Left renal cortex interstitium (tissue), 4 donors: ENCODE measurements around the gene AMT. TPM values are rescaled to one million over a fixed set of nuclear protein-coding genes. Genes with fewer than 3 reads are reported as not detected.
"Not testable (repeated sequence)": the region's sequence is repeated elsewhere in the genome, so short reads cannot be mapped to it uniquely, and the experiment has no call there.

Experiments
- DNase-seq, 4 donors: peaks; one replicate each; pipeline ENCODE4 v3.0.0-alpha.2; 2013; ENCODE audit warnings: low read depth in 4 of 4, low spot score in 2 of 4, missing footprints in 1 of 4
- polyA plus RNA-seq, 4 donors: library from polyadenylated mRNA; unstranded; fragments of 120-200 nt; gene quantifications; one replicate each; pipeline ENCODE4 v1.2.1, GENCODE V29; 2013; ENCODE audit not compliant: insufficient read length in 4 of 4

AMT gene
- polyA plus RNA-seq, 4 donors, result 32.4 to 47.9 (median 39.4) TPM

GRCh38 chr3:49397470-49397869 lies 24.8 kb downstream of the AMT start:
- no peak for DNase-seq

- DNase-seq, result not testable (repeated sequence)
Measured at GRCh38 chr3:49391310-49391709, 31.0 kb downstream of the AMT start.

GRCh38 chr3:49389297-49389696 lies 33.0 kb downstream of the AMT start:
- DNase-seq, result no peak

GRCh38 chr3:49388289-49388820 lies 33.9 kb downstream of the AMT start:
- no peak for DNase-seq

- no peak for DNase-seq
Measured at GRCh38 chr3:49387721-49388120, 34.6 kb downstream of the AMT start.

GRCh38 chr3:49386056-49386756 lies 36.1 kb downstream of the AMT start:
- no peak for DNase-seq

- DNase-seq, result no peak
Measured at GRCh38 chr3:49385617-49386016, 36.7 kb downstream of the AMT start.

- no peak for DNase-seq
Measured at GRCh38 chr3:49383387-49383786, 38.9 kb downstream of the AMT start.

- no peak for DNase-seq
Measured at GRCh38 chr3:49378249-49378895, 43.9 kb downstream of the AMT start.

- no peak for DNase-seq
Measured at GRCh38 chr3:49377483-49377882, 44.8 kb downstream of the AMT start.

- DNase-seq, result no peak
Measured at GRCh38 chr3:49371946-49372345, 50.3 kb downstream of the AMT start.

GRCh38 chr3:49370585-49371290 lies 51.5 kb downstream of the AMT start:
- DNase-seq, result no peak

Other genes with a start within 250 kb of the AMT start
- gene C3orf62, start 145.2 kb downstream of the AMT start, polyA plus RNA-seq, result 10 to 100 TPM in 3 of 4 donors, 1 to 10 TPM in 1; 8.6 to 14.7 (median 12.6) TPM
- gene USP4, start 82.4 kb downstream of the AMT start, polyA plus RNA-seq, result 10 to 100 TPM; 54.5 to 77.4 (median 67.3) TPM
- gene GPX1, start 64.1 kb downstream of the AMT start, polyA plus RNA-seq, result 100 to 1,000 TPM; 114 to 216 (median 160) TPM
- 100 to 1,000 TPM; 479 to 517 (median 507) TPM for gene RHOA, start 10.5 kb downstream of the AMT start, polyA plus RNA-seq
- gene TCTA, start 10.1 kb downstream of the AMT start, polyA plus RNA-seq, result 10 to 100 TPM; 31.8 to 36.0 (median 35.5) TPM
- gene NICN1, start 6.9 kb upstream of the AMT start, polyA plus RNA-seq, result 10 to 100 TPM; 19.7 to 29.0 (median 22.5) TPM
- 100 to 1,000 TPM in 3 of 4 donors, 10 to 100 TPM in 1; 98.2 to 125 (median 114) TPM for gene DAG1, start 47.8 kb upstream of the AMT start, polyA plus RNA-seq
- gene BSN, start 132.0 kb upstream of the AMT start, polyA plus RNA-seq, result 1 to 10 TPM; 1.0 to 2.4 (median 1.4) TPM